ENCODE measurements around the gene SSTR4. TPM values are rescaled to one million over a fixed set of nuclear protein-coding genes. Genes with fewer than 3 reads are reported as not detected.
"Not testable (repeated sequence)": the region's sequence is repeated elsewhere in the genome, so short reads cannot be mapped to it uniquely, and the experiment has no call there.

Gene SSTR4
- total RNA-seq (not detected), polyA plus RNA-seq (not detected)

DNA sequence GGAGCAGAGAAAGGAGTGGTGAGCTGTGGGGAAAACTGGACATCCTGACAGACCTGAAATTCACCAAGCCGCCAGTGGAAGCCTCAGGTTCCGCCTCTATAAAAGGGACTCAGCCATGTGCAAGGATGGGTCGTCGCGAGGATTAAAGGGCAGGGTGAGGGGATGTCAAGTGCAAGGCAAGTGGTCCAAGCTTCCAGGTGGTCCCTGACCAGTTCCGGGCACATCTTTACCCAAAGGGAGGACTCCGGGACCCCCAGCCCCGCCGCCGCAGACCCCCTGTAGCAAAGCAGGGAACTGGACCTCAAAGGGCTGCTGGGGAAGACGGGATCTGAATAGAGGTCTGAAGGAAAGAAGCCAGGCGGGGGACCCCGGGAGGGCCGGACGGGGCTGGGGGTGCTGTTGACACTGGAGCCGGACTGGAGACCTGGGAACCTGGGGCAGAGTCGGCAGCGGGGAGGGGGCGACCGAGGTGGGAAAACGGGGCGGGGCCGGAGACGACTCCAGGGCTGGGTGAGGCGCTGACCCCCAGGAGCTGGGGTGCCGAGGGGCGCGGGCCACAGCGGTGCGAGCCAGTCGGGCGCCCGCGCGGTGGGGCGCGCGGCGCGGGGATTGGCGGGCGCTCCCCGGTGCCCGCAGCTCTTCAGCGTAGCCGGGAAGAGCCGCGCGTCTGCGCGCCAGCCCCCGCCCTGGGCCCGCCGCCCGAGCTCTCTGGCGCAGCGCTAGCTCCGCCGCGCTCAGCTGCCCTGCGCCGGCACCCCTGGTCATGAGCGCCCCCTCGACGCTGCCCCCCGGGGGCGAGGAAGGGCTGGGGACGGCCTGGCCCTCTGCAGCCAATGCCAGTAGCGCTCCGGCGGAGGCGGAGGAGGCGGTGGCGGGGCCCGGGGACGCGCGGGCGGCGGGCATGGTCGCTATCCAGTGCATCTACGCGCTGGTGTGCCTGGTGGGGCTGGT lies at the start of gene SSTR4:
TSS of gene SSTR4 (plus strand) at position 592 of the 951 bp plus-strand sequence. CDS start at position 764, 172 bp downstream.
- Histone ChIP-seq H3K9ac (ENCODE audit: low read depth in 1 of 2, low read length in 2 of 2) (no peak within 1 kb of the TSS), H3K4me3 (ENCODE audit: low read depth in 1 of 3, low read length in 3 of 3) (no peak within 1 kb of the TSS), H3K27me3 (ENCODE audit: control insufficient read depth in 4 of 4, insufficient read depth in 4 of 4, low read length in 3 of 4) (peaks cover 0 to 3% (median 2%) of the 10 kb centered on the region in 4 donors), H3K4me1 (ENCODE audit: control insufficient read depth in 4 of 4, insufficient read depth in 4 of 4, low read length in 3 of 4) (no peaks in the 10 kb centered on the region), H3K9me3 (ENCODE audit: control insufficient read depth in 4 of 4, low read length in 3 of 4) (peaks cover 0 to under 1% (median 0%) of the 10 kb centered on the region in 4 donors), H3K36me3 (ENCODE audit: control insufficient read depth in 4 of 4, insufficient read depth in 3 of 4, low read depth in 1 of 4, low read length in 3 of 4) (no peaks in the 10 kb centered on the region), H3K27ac (ENCODE audit: low read depth in 1 of 2, low read length in 2 of 2) (no peak within 1 kb of the TSS)
- 22% methylated on average over 83 of the region's 83 CpGs for WGBS
- TF ChIP-seq FOXA1 (IDR thresholded peaks at IDR 0.05) (no peak), MAX (IDR thresholded peaks at IDR 0.05) (no peak), TAF1 (conservative IDR thresholded peaks at IDR 0.05) (no peak), GABPA (IDR thresholded peaks at IDR 0.05 in 1 of 2, conservative IDR thresholded peaks at IDR 0.05 in 1 of 2) (no peak), HNF4G (IDR thresholded peaks at IDR 0.05) (no peak), YY1 (IDR thresholded peaks at IDR 0.05) (no peak)
- TF ChIP-seq, protein P1, sequence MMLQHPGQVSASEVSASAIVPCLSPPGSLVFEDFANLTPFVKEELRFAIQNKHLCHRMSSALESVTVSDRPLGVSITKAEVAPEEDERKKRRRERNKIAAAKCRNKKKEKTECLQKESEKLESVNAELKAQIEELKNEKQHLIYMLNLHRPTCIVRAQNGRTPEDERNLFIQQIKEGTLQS (IDR thresholded peaks at IDR 0.05): no peak
- TF ChIP-seq, protein P2, sequence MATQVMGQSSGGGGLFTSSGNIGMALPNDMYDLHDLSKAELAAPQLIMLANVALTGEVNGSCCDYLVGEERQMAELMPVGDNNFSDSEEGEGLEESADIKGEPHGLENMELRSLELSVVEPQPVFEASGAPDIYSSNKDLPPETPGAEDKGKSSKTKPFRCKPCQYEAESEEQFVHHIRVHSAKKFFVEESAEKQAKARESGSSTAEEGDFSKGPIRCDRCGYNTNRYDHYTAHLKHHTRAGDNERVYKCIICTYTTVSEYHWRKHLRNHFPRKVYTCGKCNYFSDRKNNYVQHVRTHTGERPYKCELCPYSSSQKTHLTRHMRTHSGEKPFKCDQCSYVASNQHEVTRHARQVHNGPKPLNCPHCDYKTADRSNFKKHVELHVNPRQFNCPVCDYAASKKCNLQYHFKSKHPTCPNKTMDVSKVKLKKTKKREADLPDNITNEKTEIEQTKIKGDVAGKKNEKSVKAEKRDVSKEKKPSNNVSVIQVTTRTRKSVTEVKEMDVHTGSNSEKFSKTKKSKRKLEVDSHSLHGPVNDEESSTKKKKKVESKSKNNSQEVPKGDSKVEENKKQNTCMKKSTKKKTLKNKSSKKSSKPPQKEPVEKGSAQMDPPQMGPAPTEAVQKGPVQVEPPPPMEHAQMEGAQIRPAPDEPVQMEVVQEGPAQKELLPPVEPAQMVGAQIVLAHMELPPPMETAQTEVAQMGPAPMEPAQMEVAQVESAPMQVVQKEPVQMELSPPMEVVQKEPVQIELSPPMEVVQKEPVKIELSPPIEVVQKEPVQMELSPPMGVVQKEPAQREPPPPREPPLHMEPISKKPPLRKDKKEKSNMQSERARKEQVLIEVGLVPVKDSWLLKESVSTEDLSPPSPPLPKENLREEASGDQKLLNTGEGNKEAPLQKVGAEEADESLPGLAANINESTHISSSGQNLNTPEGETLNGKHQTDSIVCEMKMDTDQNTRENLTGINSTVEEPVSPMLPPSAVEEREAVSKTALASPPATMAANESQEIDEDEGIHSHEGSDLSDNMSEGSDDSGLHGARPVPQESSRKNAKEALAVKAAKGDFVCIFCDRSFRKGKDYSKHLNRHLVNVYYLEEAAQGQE (IDR thresholded peaks at IDR 0.05): no peak
- no peak for DNase-seq (ENCODE audit: low spot score)

- no peak for DNase-seq (ENCODE audit: low spot score)
- H3K27ac ChIP-seq (ENCODE audit: low read depth in 1 of 2, low read length in 2 of 2): no peak overlapping the region
- no peaks in the 10 kb centered on the region for H3K9me3 ChIP-seq (ENCODE audit: control insufficient read depth in 4 of 4, low read length in 3 of 4)
- no peaks in the 10 kb centered on the region for H3K4me1 ChIP-seq (ENCODE audit: control insufficient read depth in 4 of 4, insufficient read depth in 4 of 4, low read length in 3 of 4)
- no peaks in the 10 kb centered on the region for H3K27me3 ChIP-seq (ENCODE audit: control insufficient read depth in 4 of 4, insufficient read depth in 4 of 4, low read length in 3 of 4)
- H3K9ac ChIP-seq (ENCODE audit: low read depth in 1 of 2, low read length in 2 of 2): no peak overlapping the region
- no peaks in the 10 kb centered on the region for H3K36me3 ChIP-seq (ENCODE audit: control insufficient read depth in 4 of 4, insufficient read depth in 3 of 4, low read depth in 1 of 4, low read length in 3 of 4)
- no peak overlapping the region for H3K4me3 ChIP-seq (ENCODE audit: low read depth in 1 of 3, low read length in 3 of 3)
- no peak for TF ChIP-seq FOXA1 (IDR thresholded peaks at IDR 0.05)
- TF ChIP-seq NR2F2 (IDR thresholded peaks at IDR 0.05): no peak
- TF ChIP-seq RXRA (IDR thresholded peaks at IDR 0.05): no peak
- TF ChIP-seq CTCF (IDR thresholded peaks at IDR 0.05; ENCODE audit: low read depth, low read length, missing input control): no peak
- TF ChIP-seq, protein P2 (IDR thresholded peaks at IDR 0.05): no peak
- TF ChIP-seq SP1 (IDR thresholded peaks at IDR 0.05): no peak
- TF ChIP-seq FOXA2 (IDR thresholded peaks at IDR 0.05): no peak
- no peak for TF ChIP-seq HNF4A (conservative IDR thresholded peaks at IDR 0.05)
- TF ChIP-seq EGR1 (IDR thresholded peaks at IDR 0.05; ENCODE audit: low read depth in 2 of 2): no peak
- TF ChIP-seq, protein P1 (IDR thresholded peaks at IDR 0.05): no peak
- no peak for TF ChIP-seq YY1 (IDR thresholded peaks at IDR 0.05)
- TF ChIP-seq HNF4G (IDR thresholded peaks at IDR 0.05): no peak
- WGBS: 27% methylated on average over 1 of the region's 1 CpG
Observed at GRCh38 chr20:22986601-22987000, 48.5 kb upstream of the SSTR4 start.

GRCh38 chr20:22991424-22991823 lies 43.7 kb upstream of the SSTR4 start:
- H3K9ac ChIP-seq (ENCODE audit: low read depth in 1 of 2, low read length in 2 of 2); H3K27me3 ChIP-seq (ENCODE audit: control insufficient read depth in 4 of 4, insufficient read depth in 4 of 4, low read length in 3 of 4); H3K4me1 ChIP-seq (ENCODE audit: control insufficient read depth in 4 of 4, insufficient read depth in 4 of 4, low read length in 3 of 4); H3K36me3 ChIP-seq (ENCODE audit: control insufficient read depth in 4 of 4, insufficient read depth in 3 of 4, low read depth in 1 of 4, low read length in 3 of 4); H3K9me3 ChIP-seq (ENCODE audit: control insufficient read depth in 4 of 4, low read length in 3 of 4); H3K4me3 ChIP-seq (ENCODE audit: low read depth in 1 of 3, low read length in 3 of 3); H3K27ac ChIP-seq (ENCODE audit: low read depth in 1 of 2, low read length in 2 of 2); DNase-seq (ENCODE audit: low spot score): not testable (repeated sequence)
- WGBS: 68% methylated on average over 3 of the region's 3 CpGs

All from liver (tissue), 9 donors.